NCI-H82 treated with DMSO at 0.1 percent for 48 hours (cell line): Measurements from ENCODE around the gene SPATA9.

Experiments used
- DNase-seq: peaks from one replicate; lab custom pipeline; 2025; ENCODE audit not compliant: unreplicated experiment; lab: John Stamatoyannopoulos, UW

Gene SPATA9

GRCh38 chr5:95620870-95621838, 61.6 kb downstream of the SPATA9 start:
- no peak for DNase-seq

GRCh38 chr5:95620030-95620869, 62.5 kb downstream of the SPATA9 start, which contains the start of gene GPR150:
TSS of gene GPR150 (plus strand) at chr5:95620087. CDS start at chr5:95620276, 189 bp downstream.
- DNase-seq = no peak

- no peak for DNase-seq
These were observed 63.2 kb downstream of the SPATA9 start for GRCh38 chr5:95619514-95620029.

GRCh38 chr5:95619096-95619495, 63.7 kb downstream of the SPATA9 start:
- no peak for DNase-seq

DNA sequence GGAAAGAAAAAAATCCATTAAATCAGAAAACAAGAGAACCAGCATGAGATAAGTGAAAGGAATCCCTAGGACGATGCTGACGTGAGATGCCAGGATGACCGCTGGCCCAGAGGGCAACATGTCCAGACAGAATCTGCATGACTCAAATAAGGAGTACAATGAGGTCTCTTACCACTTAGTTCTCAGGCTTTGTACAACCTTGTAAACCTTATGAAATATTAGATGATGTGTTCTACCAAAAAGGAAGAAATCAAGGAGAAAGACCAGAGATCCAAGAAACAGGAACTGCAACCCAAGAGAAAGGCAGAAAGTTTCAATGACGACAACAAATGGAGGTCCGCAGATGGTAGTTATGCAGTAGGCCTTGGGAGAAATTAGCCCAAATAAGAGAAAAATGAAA, 65.7 kb downstream of the SPATA9 start:
- DNase-seq = no peak

DNA sequence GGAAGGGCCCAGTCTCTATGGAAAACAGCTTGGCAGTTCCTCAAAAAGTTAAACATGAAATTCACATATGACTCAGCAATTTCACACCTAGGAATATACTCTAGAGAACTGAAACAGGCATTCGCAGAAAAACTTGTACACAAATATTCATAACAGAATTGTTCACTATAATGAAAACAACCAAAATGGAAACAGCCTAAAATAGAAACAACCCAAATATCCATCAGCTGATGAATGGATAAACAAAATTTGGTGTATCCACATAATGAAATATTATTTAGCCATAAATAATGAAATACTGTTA, 67.7 kb downstream of the SPATA9 start:
- no peak for DNase-seq

- no peak for DNase-seq
These were observed 69.3 kb downstream of the SPATA9 start for GRCh38 chr5:95613514-95613913.

DNA sequence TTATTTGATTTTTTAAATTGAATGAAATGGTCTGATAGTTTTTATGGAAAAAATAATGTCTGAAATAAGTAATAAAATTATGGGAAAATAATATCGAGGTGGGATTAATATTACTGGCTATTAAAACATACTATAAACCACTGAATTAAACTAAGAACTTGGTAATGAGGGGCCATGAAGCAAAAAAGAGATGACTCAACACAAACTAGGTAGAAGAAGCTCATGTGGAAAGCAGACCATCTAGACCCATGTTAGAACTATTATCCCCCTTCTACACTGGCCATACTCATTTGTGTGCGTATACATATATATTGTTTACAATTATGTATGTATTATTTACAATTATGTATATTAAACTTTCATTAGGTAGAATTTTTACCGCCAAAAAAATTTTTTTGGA, 71.4 kb downstream of the SPATA9 start:
- no peak for DNase-seq

- DNase-seq = no peak
These were observed 72.2 kb downstream of the SPATA9 start for GRCh38 chr5:95610546-95610945.

DNA sequence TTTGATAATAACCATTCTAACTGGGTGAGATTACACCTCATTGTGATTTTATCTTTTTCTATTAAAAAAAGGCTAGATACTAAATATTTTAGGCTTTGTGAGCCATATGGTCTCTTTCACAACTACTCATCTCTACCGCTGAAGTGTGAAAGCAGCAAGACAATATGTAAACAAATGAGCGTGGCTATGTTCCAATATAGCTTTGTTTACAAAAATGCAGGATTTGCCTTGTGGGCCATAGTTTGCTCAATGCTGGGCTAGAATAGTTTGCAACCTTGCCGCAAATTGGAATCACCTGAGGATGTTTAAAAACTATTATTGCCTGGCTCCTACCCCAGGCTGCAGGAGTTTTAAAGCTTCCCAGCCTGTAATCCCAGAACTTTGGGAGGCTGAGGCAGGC, 73.1 kb downstream of the SPATA9 start:
- no peak for DNase-seq
